ENCODE measurements around the gene CD2.

DNA sequence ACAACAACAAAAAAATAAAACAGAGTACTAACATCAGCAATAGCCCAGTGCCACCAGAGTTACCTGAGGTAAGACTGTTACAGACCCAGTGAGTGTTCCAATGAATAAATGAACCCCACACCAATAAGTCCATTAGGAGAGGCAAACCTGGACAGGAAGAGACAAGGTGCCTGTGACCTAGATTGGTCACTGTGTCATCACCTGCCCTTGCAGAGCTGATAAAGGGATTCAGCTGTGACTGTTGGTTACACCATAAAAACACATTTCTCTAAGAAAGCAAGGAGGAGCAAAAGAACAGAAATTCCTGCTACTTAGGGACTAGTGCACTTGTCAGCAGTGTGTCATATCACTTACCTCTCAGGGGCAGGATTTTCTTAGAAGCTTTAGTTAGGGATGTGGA, 37.5 kb downstream of the CD2 start:
- TF ChIP-seq, protein P1, sequence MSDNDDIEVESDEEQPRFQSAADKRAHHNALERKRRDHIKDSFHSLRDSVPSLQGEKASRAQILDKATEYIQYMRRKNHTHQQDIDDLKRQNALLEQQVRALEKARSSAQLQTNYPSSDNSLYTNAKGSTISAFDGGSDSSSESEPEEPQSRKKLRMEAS (IDR thresholded peaks at IDR 0.05; ENCODE audit: low read depth, low read length) = no peak
- TF ChIP-seq POLR2A (IDR thresholded peaks at IDR 0.05; ENCODE audit: extremely low read depth, insufficient read length) = no peak
- TF ChIP-seq, protein P2, sequence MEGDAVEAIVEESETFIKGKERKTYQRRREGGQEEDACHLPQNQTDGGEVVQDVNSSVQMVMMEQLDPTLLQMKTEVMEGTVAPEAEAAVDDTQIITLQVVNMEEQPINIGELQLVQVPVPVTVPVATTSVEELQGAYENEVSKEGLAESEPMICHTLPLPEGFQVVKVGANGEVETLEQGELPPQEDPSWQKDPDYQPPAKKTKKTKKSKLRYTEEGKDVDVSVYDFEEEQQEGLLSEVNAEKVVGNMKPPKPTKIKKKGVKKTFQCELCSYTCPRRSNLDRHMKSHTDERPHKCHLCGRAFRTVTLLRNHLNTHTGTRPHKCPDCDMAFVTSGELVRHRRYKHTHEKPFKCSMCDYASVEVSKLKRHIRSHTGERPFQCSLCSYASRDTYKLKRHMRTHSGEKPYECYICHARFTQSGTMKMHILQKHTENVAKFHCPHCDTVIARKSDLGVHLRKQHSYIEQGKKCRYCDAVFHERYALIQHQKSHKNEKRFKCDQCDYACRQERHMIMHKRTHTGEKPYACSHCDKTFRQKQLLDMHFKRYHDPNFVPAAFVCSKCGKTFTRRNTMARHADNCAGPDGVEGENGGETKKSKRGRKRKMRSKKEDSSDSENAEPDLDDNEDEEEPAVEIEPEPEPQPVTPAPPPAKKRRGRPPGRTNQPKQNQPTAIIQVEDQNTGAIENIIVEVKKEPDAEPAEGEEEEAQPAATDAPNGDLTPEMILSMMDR (IDR thresholded peaks at IDR 0.05; ENCODE audit: low read depth, low read length) = no peak

All from NB4 (cell line).